Activated B cell treated with CpG ODN at 0.5 μM for 24 hours (primary cell): ENCODE measurements around the gene CDC7. TPM values are rescaled to one million over a fixed set of nuclear protein-coding genes. Genes with fewer than 3 reads are reported as not detected.

ENCODE experiments used
- ATAC-seq: fragments of 200-7000 bp; cut with Tn5 transposase; one replicate; pipeline ENCODE4 v1.10.0; 2021; ENCODE audit warnings: low read depth, mild to moderate bottlenecking, moderate library complexity
- CTCF ChIA-PET: fragments of 350-600 bp; sonication (Branson Sonifier 250); formaldehyde crosslinking; loops from one replicate; lab custom pipeline; 2021; ENCODE audit warnings: antibody characterized with exemption; lab: Charles Lee
- POLR2A ChIA-PET: fragments of 350-600 bp; sonication (Branson Sonifier 250); formaldehyde crosslinking; loops from one replicate; lab custom pipeline; 2021; ENCODE audit warnings: antibody characterized with exemption; lab: Charles Lee
- DNase-seq: peaks from one replicate; pipeline ENCODE4 v3.0.0; 2022
- H3K27ac Mint-ChIP-seq: one replicate; pipeline ENCODE4 v1.8.0; 2020; ENCODE audit warnings: mixed read lengths
- H3K27me3 Mint-ChIP-seq: one replicate; pipeline ENCODE4 v1.8.0; 2021; ENCODE audit warnings: mixed read lengths
- H3K36me3 Mint-ChIP-seq: one replicate; pipeline ENCODE4 v1.8.0; 2021; ENCODE audit warnings: low read depth, mixed read lengths
- H3K4me1 Mint-ChIP-seq: one replicate; pipeline ENCODE4 v1.8.0; 2021; ENCODE audit warnings: mixed read lengths
- H3K4me3 Mint-ChIP-seq: one replicate; pipeline ENCODE4 v1.8.0; 2020; ENCODE audit warnings: mild to moderate bottlenecking, mixed read lengths
- H3K9me3 Mint-ChIP-seq: one replicate; pipeline ENCODE4 v1.8.0; 2020; ENCODE audit warnings: mixed read lengths
- intact Hi-C: fragments of 100-400 bp; cut with micrococcal nuclease; formaldehyde crosslinking; loops from one replicate; pipeline ENCODE4 v1.15.1; 2024
- total RNA-seq: library from RNA; stranded (reverse); gene quantifications from 2 replicates; pipeline ENCODE4 v1.2.3, GENCODE V29; 2022
- TF ChIP-seq, protein P1 (sequence below): fragments of 200-600 bp; IDR thresholded peaks from one replicate; pipeline ENCODE4 v1.8.0; 2022; ENCODE audit warnings: antibody characterized with exemption, mild to moderate bottlenecking

Gene CDC7
- total RNA-seq, 1 donor from 2014 or later: 7.3 TPM

DNA sequence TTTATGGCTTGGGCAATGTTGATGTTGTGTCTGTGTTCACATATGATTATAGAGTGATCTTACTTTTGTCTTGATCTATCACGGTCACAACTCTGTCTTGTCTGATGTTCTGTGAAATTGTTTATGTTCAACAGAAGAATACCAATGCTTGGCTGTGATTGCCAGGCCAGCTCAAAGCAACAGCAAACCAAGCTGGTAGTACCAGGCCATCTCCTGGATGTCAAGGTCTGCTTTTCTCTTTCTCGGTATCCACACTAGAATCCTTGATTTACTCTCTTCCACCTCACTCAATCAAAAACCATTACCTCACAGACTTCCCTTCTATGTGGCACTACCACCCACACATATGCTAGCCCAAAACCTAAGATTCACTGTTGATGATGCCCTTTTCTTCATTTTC, 1.3 kb upstream of the CDC7 start:
- Mint-ChIP-seq H3K4me3 (no peak overlapping the region), H3K9me3 (no peaks in the 10 kb centered on the region), H3K36me3 (no peaks in the 10 kb centered on the region), H3K27ac (no peak overlapping the region), H3K27me3 (no peaks in the 10 kb centered on the region), H3K4me1 (peaks cover 16% of the 10 kb centered on the region)
- TF ChIP-seq, protein P1, sequence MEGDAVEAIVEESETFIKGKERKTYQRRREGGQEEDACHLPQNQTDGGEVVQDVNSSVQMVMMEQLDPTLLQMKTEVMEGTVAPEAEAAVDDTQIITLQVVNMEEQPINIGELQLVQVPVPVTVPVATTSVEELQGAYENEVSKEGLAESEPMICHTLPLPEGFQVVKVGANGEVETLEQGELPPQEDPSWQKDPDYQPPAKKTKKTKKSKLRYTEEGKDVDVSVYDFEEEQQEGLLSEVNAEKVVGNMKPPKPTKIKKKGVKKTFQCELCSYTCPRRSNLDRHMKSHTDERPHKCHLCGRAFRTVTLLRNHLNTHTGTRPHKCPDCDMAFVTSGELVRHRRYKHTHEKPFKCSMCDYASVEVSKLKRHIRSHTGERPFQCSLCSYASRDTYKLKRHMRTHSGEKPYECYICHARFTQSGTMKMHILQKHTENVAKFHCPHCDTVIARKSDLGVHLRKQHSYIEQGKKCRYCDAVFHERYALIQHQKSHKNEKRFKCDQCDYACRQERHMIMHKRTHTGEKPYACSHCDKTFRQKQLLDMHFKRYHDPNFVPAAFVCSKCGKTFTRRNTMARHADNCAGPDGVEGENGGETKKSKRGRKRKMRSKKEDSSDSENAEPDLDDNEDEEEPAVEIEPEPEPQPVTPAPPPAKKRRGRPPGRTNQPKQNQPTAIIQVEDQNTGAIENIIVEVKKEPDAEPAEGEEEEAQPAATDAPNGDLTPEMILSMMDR: no peak
- no peak for ATAC-seq
- intact Hi-C loops: no loop called here
- no peak for DNase-seq
- ChIA-PET POLR2A (no interaction called here), CTCF (no interaction called here)

DNA sequence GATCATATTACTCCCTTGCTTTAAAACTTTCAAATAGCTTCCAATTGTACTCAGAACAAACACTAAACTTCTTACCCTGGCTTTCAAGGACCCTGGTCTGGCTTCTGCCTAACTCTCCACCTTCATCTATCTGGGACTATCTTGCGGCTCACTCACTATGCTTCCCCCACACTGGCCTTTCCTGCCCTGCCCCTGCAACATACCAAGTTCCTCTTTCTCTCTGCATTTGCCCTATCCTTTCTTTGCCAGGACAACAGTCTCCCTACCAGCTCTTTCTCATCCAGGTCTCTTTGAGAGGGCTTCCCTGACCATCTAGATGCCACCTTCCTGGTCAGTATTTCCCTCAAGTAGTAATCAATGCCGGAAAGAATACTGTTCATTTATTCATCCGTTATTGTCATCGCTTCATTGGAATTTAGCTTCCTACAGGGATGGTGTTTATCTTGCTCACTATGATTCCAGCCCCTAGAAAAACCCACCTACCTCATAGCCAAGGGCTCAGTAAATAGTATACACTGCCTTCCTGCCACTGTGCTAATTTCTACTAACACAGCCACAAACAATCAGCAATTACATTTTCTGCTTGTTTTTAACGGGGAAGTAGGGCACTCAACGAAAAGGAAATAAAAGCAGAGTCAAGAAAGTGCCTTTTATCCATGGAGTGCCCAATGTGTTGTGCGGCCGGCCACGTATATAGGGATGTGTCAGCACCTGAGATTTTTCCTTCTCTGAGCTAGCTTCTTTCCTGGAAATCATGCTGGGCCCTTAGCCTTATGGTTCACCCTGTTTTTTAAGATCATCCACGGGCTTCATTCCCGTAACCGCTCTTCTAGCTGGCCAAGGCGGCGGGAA, 521 bp upstream of the CDC7 start:
- ChIA-PET POLR2A (interaction anchor here (0.7 kb wide), 1 partner anchor 69 kb away, joined by 3 read pairs; no protein-coding TSS in a partner anchor), CTCF (no interaction called here)
- intact Hi-C loops: loop anchor here (1.0 to 10.0 kb wide), 5 partner anchors 98 to 1282 kb away; partner anchors contain the start of genes BTBD8, HFM1 and ZNF644
- Mint-ChIP-seq H3K27me3 (no peaks in the 10 kb centered on the region), H3K4me3 (no peak overlapping the region), H3K9me3 (no peaks in the 10 kb centered on the region), H3K27ac (no peak overlapping the region), H3K36me3 (no peaks in the 10 kb centered on the region), H3K4me1 (peaks cover 16% of the 10 kb centered on the region)
- DNase-seq (no peak), ATAC-seq (peak; percentile 2)
- TF ChIP-seq, protein P1: no peak

DNA sequence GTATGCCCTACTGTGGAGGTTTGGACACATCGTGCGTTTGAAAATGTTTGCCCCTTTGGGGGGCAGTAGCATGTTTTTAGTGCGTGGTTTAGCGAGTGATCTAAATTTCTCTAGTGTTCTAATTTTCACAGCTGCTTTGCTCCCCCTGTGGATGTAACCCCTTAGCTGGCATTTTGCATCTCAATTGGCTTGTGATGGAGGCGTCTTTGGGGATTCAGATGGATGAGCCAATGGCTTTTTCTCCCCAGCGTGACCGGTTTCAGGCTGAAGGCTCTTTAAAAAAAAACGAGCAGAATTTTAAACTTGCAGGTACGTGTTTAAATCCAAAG, 836 bp downstream of the CDC7 start:
- intact Hi-C loops: loop anchor here (1.0 to 10.0 kb wide), 5 partner anchors 99 to 1281 kb away; partner anchors contain the start of genes HFM1, RPAP2 and ZNF644
- ATAC-seq: no peak
- Mint-ChIP-seq H3K9me3 (no peaks in the 10 kb centered on the region), H3K4me1 (peaks cover 16% of the 10 kb centered on the region), H3K36me3 (no peaks in the 10 kb centered on the region), H3K4me3 (no peak overlapping the region), H3K27me3 (no peaks in the 10 kb centered on the region), H3K27ac (no peak overlapping the region)
- POLR2A ChIA-PET: no interaction called here
- DNase-seq: no peak
- TF ChIP-seq, protein P1: no peak
- CTCF ChIA-PET: no interaction called here

DNA sequence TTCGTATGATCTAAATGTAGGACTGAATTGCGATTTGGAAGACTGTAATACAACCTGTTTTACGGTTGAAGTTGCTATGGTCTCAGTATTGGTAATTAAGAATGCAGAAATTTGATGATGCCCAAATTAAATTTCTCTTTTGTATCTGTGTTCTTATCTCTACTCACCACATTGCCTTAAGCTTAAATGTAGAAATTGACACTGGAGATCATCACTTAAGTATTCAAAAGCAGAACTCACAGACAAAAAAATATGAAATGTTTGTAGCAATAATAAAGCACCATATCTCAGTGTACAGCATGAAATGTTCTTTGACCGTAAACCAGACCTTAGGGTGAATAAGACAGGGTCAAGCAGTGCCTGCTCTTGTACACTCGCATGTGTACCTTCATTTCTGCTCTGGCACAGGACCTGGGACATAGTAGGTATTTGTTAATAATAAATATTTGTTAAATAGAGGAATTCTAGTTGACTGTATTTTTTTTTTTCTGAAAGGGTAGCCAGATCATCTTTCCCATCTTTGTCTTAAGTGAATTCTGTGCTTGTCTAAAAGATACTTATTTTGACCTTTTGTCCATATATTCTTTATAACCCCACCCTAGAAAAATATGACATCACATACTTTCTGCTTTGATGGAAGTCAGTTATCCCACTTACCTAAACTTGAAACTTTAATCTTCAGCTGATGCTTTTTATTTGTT, 1.5 kb downstream of the CDC7 start:
- no peak overlapping the region for H3K27ac Mint-ChIP-seq

More for the DNA sequence above, 1.5 kb downstream of the CDC7 start:
- H3K4me1 Mint-ChIP-seq: peaks cover 16% of the 10 kb centered on the region
- H3K27me3 Mint-ChIP-seq: no peaks in the 10 kb centered on the region
- ATAC-seq (no peak), DNase-seq (no peak)
- no peaks in the 10 kb centered on the region for H3K36me3 Mint-ChIP-seq
- ChIA-PET CTCF (no interaction called here), POLR2A (no interaction called here)
- TF ChIP-seq, protein P1: no peak
- intact Hi-C loops: loop anchor here (1.0 to 10.0 kb wide), 5 partner anchors 100 to 1280 kb away; partner anchors contain the start of genes HFM1, RPAP2 and ZNF644
- H3K4me3 Mint-ChIP-seq: peak overlapping the region; percentile 9
- no peaks in the 10 kb centered on the region for H3K9me3 Mint-ChIP-seq
